Measurements from ENCODE around the gene RAPGEF3. TPM values are rescaled to one million over a fixed set of nuclear protein-coding genes. Genes with fewer than 3 reads are reported as not detected.

RAPGEF3 gene
- polyA plus RNA-seq, 3 donors: 0.08 to 2.5 (median 0.60) TPM

DNA sequence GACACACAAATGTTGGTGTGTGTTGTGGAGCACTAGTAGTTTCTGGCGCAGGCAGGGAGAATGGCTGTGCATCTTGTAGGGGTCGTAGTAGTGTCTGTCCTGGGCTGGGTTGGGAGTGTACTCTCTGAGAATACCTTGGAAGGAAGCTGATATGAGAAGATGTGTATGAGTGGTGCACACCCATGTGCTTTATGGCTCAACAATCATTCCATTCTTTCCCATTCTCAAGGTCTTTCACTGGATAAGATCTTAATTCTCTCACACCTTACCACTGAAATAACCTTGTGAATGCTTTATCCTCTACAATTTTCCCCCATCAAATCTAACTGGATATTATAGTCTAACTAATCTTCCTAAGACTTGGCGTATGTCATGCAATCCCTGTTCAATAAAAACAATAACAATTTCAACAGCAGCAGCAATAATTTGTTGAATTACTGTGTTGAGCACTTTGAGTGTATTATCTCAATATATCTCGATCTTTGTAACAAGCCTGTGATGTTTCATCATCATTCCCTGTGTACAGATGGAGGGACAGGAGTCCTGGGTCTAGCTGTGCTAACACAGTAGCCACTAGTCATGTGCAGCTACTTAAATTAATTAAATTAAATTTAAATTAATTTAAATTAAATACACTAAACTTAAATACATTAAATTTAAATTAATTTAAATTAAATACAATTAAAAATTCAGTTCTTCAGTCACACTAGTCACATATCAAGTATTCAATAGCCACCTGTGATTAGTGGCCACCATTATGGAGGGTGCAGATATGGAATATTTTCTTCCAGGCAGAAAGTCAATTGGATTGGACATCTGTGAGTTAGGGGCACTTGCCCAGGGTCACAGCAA lies 10.8 kb upstream of the RAPGEF3 start:
- no peak overlapping the region for H3K9ac ChIP-seq (ENCODE audit: insufficient read depth, low read length, poor library complexity, severe bottlenecking)
- H3K79me2 ChIP-seq (ENCODE audit: insufficient read depth, low read length): peaks cover 8% of the 10 kb centered on the region
- Mint-ChIP-seq H3K27ac (no peak overlapping the region), H3K27me3 (ENCODE audit: low read depth in 3 of 3) (peaks cover 2 to 12% (median 5%) of the 10 kb centered on the region in 3 donors), H3K9me3 (no peaks in the 10 kb centered on the region), H3K4me3 (no peak overlapping the region), H3K36me3 (peaks cover 0 to 2% of the 10 kb centered on the region in 2 donors), H3K4me1 (peaks cover 21% of the 10 kb centered on the region)
- H3K36me3 ChIP-seq (replicated peaks in 1 of 2; ENCODE audit: control insufficient read depth in 1 of 2, insufficient read depth in 2 of 2, low read length in 2 of 2): no peaks in the 10 kb centered on the region
- DNase-seq: no peak
- peaks cover under 1% of the 10 kb centered on the region for H4K20me1 ChIP-seq (ENCODE audit: insufficient read depth, low read length)
- intact Hi-C loops (cut with micrococcal nuclease): no loop called here
- no peak overlapping the region for H3K4me3 ChIP-seq (replicated peaks in 1 of 3; ENCODE audit: low read depth in 2 of 3, low read length in 3 of 3)
- H3K27me3 ChIP-seq (ENCODE audit: control insufficient read depth in 2 of 2, insufficient read depth in 2 of 2, low read length in 2 of 2): no peaks in the 10 kb centered on the region
- WGBS (ENCODE audit: insufficient coverage): 100% methylated on average over 1 of the region's 4 CpGs
- peaks cover 22 to 30% of the 10 kb centered on the region in 2 donors for H3K4me1 ChIP-seq (ENCODE audit: control insufficient read depth in 1 of 2, insufficient read depth in 2 of 2, low read length in 2 of 2)
- no peaks in the 10 kb centered on the region for H3K9me3 ChIP-seq (replicated peaks in 1 of 2; ENCODE audit: control insufficient read depth in 1 of 2, insufficient read depth in 1 of 2, low read length in 2 of 2)
- no peak overlapping the region for H3K4me2 ChIP-seq (replicated peaks; ENCODE audit: extremely low read depth, low read length, poor library complexity, severe bottlenecking)
- TF ChIP-seq, protein P1, sequence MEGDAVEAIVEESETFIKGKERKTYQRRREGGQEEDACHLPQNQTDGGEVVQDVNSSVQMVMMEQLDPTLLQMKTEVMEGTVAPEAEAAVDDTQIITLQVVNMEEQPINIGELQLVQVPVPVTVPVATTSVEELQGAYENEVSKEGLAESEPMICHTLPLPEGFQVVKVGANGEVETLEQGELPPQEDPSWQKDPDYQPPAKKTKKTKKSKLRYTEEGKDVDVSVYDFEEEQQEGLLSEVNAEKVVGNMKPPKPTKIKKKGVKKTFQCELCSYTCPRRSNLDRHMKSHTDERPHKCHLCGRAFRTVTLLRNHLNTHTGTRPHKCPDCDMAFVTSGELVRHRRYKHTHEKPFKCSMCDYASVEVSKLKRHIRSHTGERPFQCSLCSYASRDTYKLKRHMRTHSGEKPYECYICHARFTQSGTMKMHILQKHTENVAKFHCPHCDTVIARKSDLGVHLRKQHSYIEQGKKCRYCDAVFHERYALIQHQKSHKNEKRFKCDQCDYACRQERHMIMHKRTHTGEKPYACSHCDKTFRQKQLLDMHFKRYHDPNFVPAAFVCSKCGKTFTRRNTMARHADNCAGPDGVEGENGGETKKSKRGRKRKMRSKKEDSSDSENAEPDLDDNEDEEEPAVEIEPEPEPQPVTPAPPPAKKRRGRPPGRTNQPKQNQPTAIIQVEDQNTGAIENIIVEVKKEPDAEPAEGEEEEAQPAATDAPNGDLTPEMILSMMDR (IDR thresholded peaks at IDR 0.05): no peak
- no peak overlapping the region for H3K27ac ChIP-seq (ENCODE audit: low read depth in 1 of 2, low read length in 2 of 2)
- H2AFZ ChIP-seq (ENCODE audit: insufficient read depth, low read depth, low read length, poor library complexity, severe bottlenecking): no peak overlapping the region

- intact Hi-C loops (cut with micrococcal nuclease): no loop called here
Measured at GRCh38 chr12:47768323-47768811, 9.7 kb upstream of the RAPGEF3 start.

More at GRCh38 chr12:47768323-47768811, 9.7 kb upstream of the RAPGEF3 start:
- no peaks in the 10 kb centered on the region for H4K20me1 ChIP-seq (ENCODE audit: insufficient read depth, low read length)
- H3K9ac ChIP-seq (ENCODE audit: insufficient read depth, low read length, poor library complexity, severe bottlenecking): no peak overlapping the region
- H3K9me3 ChIP-seq (replicated peaks in 1 of 2; ENCODE audit: control insufficient read depth in 1 of 2, insufficient read depth in 1 of 2, low read length in 2 of 2): no peaks in the 10 kb centered on the region
- no peak overlapping the region for H2AFZ ChIP-seq (ENCODE audit: insufficient read depth, low read depth, low read length, poor library complexity, severe bottlenecking)
- H3K79me2 ChIP-seq (ENCODE audit: insufficient read depth, low read length): no peaks in the 10 kb centered on the region
- DNase-seq: no peak
- H3K4me3 ChIP-seq (replicated peaks in 1 of 3; ENCODE audit: low read depth in 2 of 3, low read length in 3 of 3): no peak overlapping the region
- WGBS (ENCODE audit: insufficient coverage): 100% methylated on average over 2 of the region's 2 CpGs
- H3K4me3 Mint-ChIP-seq: no peak overlapping the region
- peaks cover 19 to 30% of the 10 kb centered on the region in 2 donors for H3K4me1 ChIP-seq (ENCODE audit: control insufficient read depth in 1 of 2, insufficient read depth in 2 of 2, low read length in 2 of 2)
- no peak overlapping the region for H3K4me2 ChIP-seq (replicated peaks; ENCODE audit: extremely low read depth, low read length, poor library complexity, severe bottlenecking)
- no peak overlapping the region for H3K27ac Mint-ChIP-seq
- peaks cover 21% of the 10 kb centered on the region for H3K4me1 Mint-ChIP-seq
- peaks cover 2 to 10% (median 5%) of the 10 kb centered on the region in 3 donors for H3K27me3 Mint-ChIP-seq (ENCODE audit: low read depth in 3 of 3)
- no peaks in the 10 kb centered on the region for H3K27me3 ChIP-seq (ENCODE audit: control insufficient read depth in 2 of 2, insufficient read depth in 2 of 2, low read length in 2 of 2)
- H3K36me3 ChIP-seq (replicated peaks in 1 of 2; ENCODE audit: control insufficient read depth in 1 of 2, insufficient read depth in 2 of 2, low read length in 2 of 2): no peaks in the 10 kb centered on the region
- H3K9me3 Mint-ChIP-seq: no peaks in the 10 kb centered on the region
- H3K36me3 Mint-ChIP-seq: no peaks in the 10 kb centered on the region
- H3K27ac ChIP-seq (ENCODE audit: low read depth in 1 of 2, low read length in 2 of 2): no peak overlapping the region
- TF ChIP-seq, protein P1 (IDR thresholded peaks at IDR 0.05): no peak
